ENCODE results near the gene GOLGA6C. TPM values are rescaled to one million over a fixed set of nuclear protein-coding genes. Genes with fewer than 3 reads are reported as not detected.

GOLGA6C gene
- total and polyA plus RNA-seq, 9 of the 15 experiments (the other 6 are each of a cell fraction or from before 2014, with no cell fraction given), result not detected

GRCh38 chr15:75232826-75233503 lies 25.2 kb upstream of the GOLGA6C start:
- Histone ChIP-seq H3K36me3 (ENCODE audit: control insufficient read depth, insufficient read depth, low read length) (no peaks in the 10 kb centered on the region), H3K4me2 (ENCODE audit: insufficient read depth, low read length) (no peak overlapping the region), H3K9ac (ENCODE audit: insufficient read depth in 1 of 2, low read depth in 2 of 2, low read length in 2 of 2) (no peak overlapping the region), H3K4me1 (replicated peaks in 1 of 2; ENCODE audit: control insufficient read depth in 2 of 2, insufficient read depth in 2 of 2, low read length in 2 of 2) (peaks cover 0 to 18% of the 10 kb centered on the region in 2 experiments; a peak in 2 of 5 replicates), H3K79me2 (ENCODE audit: control insufficient read depth, insufficient read depth, low read length) (no peaks in the 10 kb centered on the region), H3K9me1 (ENCODE audit: control insufficient read depth, insufficient read depth, low read length) (no peaks in the 10 kb centered on the region), H3K27ac (ENCODE audit: extremely low read depth, low read depth, low read length) (no peak overlapping the region), H3K4me3 (no peak overlapping the region), H3K9me3 (replicated peaks; ENCODE audit: control insufficient read depth, insufficient read depth, low read depth, low read length) (no peaks in the 10 kb centered on the region), H3K27me3 (ENCODE audit: control insufficient read depth in 2 of 2, insufficient read depth in 2 of 2, low read length in 2 of 2) (peaks cover 15 to 86% of the 10 kb centered on the region in 2 experiments), H2AFZ (ENCODE audit: low read depth, low read length) (no peak overlapping the region), H4K20me1 (replicated peaks; ENCODE audit: control insufficient read depth, insufficient read depth, low read length) (peaks cover 13% of the 10 kb centered on the region)
- FAIRE-seq (no peak), DNase-seq (ENCODE audit: extremely low read depth in 1 of 4, low spot score in 3 of 4) (no peak), ATAC-seq (no peak)
- ChIA-PET POLR2A (no interaction called here), CTCF (ENCODE audit: low intra/inter-chr PET ratio) (no interaction called here)
- no TSS peak for BruUV-seq (replicated peaks)
- in situ Hi-C loops (cut with MboI), result loop anchor here (10.0 kb wide), 1 partner anchor 1148 kb away; the partner anchor contains the start of gene GOLGA6A
- no peak for TF ChIP-seq ZNF77 (CRISPR knock-in tag; IDR thresholded peaks at IDR 0.05)
- TF ChIP-seq ZKSCAN8 (CRISPR knock-in tag; IDR thresholded peaks at IDR 0.05), result no peak
- no peak for TF ChIP-seq PURB (CRISPR knock-in tag; IDR thresholded peaks at IDR 0.05; ENCODE audit: low read depth)
- intact Hi-C loops (cut with micrococcal nuclease), result no loop called here
- 5% methylated on average over 16 of the region's 17 CpGs for WGBS (ENCODE audit: insufficient coverage, low coverage, missing lambda C conversion rate)

GRCh38 chr15:75233504-75234190 lies 24.5 kb upstream of the GOLGA6C start:
- H3K4me2 ChIP-seq (ENCODE audit: insufficient read depth, low read length), result no peak overlapping the region
- peaks cover 13% of the 10 kb centered on the region for H4K20me1 ChIP-seq (replicated peaks; ENCODE audit: control insufficient read depth, insufficient read depth, low read length)
- ChIA-PET POLR2A (interaction anchor here (0.5 to 0.6 kb wide), 3 partner anchors 19 to 269 kb away, joined by 3 to 4 read pairs (median 3); no protein-coding TSS in a partner anchor), CTCF (ENCODE audit: low intra/inter-chr PET ratio) (no interaction called here)
- no peak overlapping the region for H3K9ac ChIP-seq (ENCODE audit: insufficient read depth in 1 of 2, low read depth in 2 of 2, low read length in 2 of 2)
- no peak overlapping the region for H2AFZ ChIP-seq (ENCODE audit: low read depth, low read length)
- FAIRE-seq (no peak), DNase-seq (ENCODE audit: extremely low read depth in 1 of 4, low spot score in 3 of 4) (no peak), ATAC-seq (no peak)
- H3K79me2 ChIP-seq (ENCODE audit: control insufficient read depth, insufficient read depth, low read length), result no peaks in the 10 kb centered on the region
- no peaks in the 10 kb centered on the region for H3K9me1 ChIP-seq (ENCODE audit: control insufficient read depth, insufficient read depth, low read length)
- no peaks in the 10 kb centered on the region for H3K36me3 ChIP-seq (ENCODE audit: control insufficient read depth, insufficient read depth, low read length)
- peaks cover 9 to 83% of the 10 kb centered on the region in 2 experiments; a peak in 4 of 5 replicates for H3K27me3 ChIP-seq (ENCODE audit: control insufficient read depth in 2 of 2, insufficient read depth in 2 of 2, low read length in 2 of 2)
- no peak overlapping the region for H3K4me3 ChIP-seq
- no peak overlapping the region for H3K27ac ChIP-seq (ENCODE audit: extremely low read depth, low read depth, low read length)
- intact Hi-C loops (cut with micrococcal nuclease), result no loop called here
- in situ Hi-C loops (cut with MboI), result loop anchor here (10.0 kb wide), 1 partner anchor 1149 kb away; the partner anchor contains the start of gene GOLGA6A
- no peaks in the 10 kb centered on the region for H3K9me3 ChIP-seq (replicated peaks; ENCODE audit: control insufficient read depth, insufficient read depth, low read depth, low read length)
- WGBS (ENCODE audit: insufficient coverage, low coverage, missing lambda C conversion rate), result 2% methylated on average over 11 of the region's 14 CpGs
- BruUV-seq (replicated peaks), result no TSS peak
- peaks cover 0 to 18% of the 10 kb centered on the region in 2 experiments; a peak in 2 of 5 replicates for H3K4me1 ChIP-seq (replicated peaks in 1 of 2; ENCODE audit: control insufficient read depth in 2 of 2, insufficient read depth in 2 of 2, low read length in 2 of 2)
- no peak for TF ChIP-seq ZMIZ1 (IDR thresholded peaks at IDR 0.05; ENCODE audit: low read depth in 2 of 2, low read length in 2 of 2)
- TF ChIP-seq KDM5B (IDR thresholded peaks at IDR 0.05; ENCODE audit: insufficient replicate concordance, low read depth, low read length), result no peak
- no peak for TF ChIP-seq ERF (CRISPR knock-in tag; IDR thresholded peaks at IDR 0.05)
- no peak for TF ChIP-seq HNRNPUL1 (IDR thresholded peaks at IDR 0.05; ENCODE audit: low read length)
- TF ChIP-seq E2F4 (CRISPR knock-in tag; IDR thresholded peaks at IDR 0.05; ENCODE audit: low read depth), result no peak
